Measurements from ENCODE around the gene USP13. TPM values are rescaled to one million over a fixed set of nuclear protein-coding genes. Genes with fewer than 3 reads are reported as not detected.

USP13 gene
- total RNA-seq, 1 donor from 2014 or later = 11.0 TPM

- ATAC-seq (ENCODE audit: low read depth) = no peak
- Mint-ChIP-seq H3K4me3 (no peak overlapping the region), H3K27me3 (peaks cover 2% of the 10 kb centered on the region), H3K27ac (no peak overlapping the region), H3K36me3 (ENCODE audit: low read depth) (no peaks in the 10 kb centered on the region), H3K9me3 (no peaks in the 10 kb centered on the region), H3K4me1 (peaks cover 6% of the 10 kb centered on the region)
- intact Hi-C loops (cut with micrococcal nuclease) = no loop called here
- no peak for TF ChIP-seq CTCF (IDR thresholded peaks at IDR 0.05)
- CTCF ChIA-PET = no interaction called here
- POLR2A ChIA-PET = no interaction called here
- no peak for DNase-seq
Measured at GRCh38 chr3:179809639-179810038, 156.8 kb downstream of the USP13 start.

GRCh38 chr3:179811321-179812095 is 158.7 kb downstream of the USP13 start:
- no peak overlapping the region for H3K4me3 Mint-ChIP-seq
- intact Hi-C loops (cut with micrococcal nuclease) = no loop called here
- ChIA-PET CTCF (interaction anchor here (1.0 kb wide), 2 partner anchors 111 to 1467 kb away, joined by 3 read pairs; no protein-coding TSS in a partner anchor), POLR2A (no interaction called here)
- H3K36me3 Mint-ChIP-seq (ENCODE audit: low read depth) = no peaks in the 10 kb centered on the region
- H3K9me3 Mint-ChIP-seq = no peaks in the 10 kb centered on the region
- no peak for ATAC-seq (ENCODE audit: low read depth)
- peaks cover 2% of the 10 kb centered on the region for H3K27me3 Mint-ChIP-seq
- TF ChIP-seq CTCF (IDR thresholded peaks at IDR 0.05) = no peak
- H3K4me1 Mint-ChIP-seq = peaks cover 6% of the 10 kb centered on the region
- DNase-seq = no peak
- H3K27ac Mint-ChIP-seq = no peak overlapping the region

GRCh38 chr3:179812096-179812382 is 159.2 kb downstream of the USP13 start:
- no peak for ATAC-seq (ENCODE audit: low read depth)
- no peak for DNase-seq
- no peaks in the 10 kb centered on the region for H3K36me3 Mint-ChIP-seq (ENCODE audit: low read depth)
- no peak for TF ChIP-seq CTCF (IDR thresholded peaks at IDR 0.05)
- ChIA-PET POLR2A (no interaction called here), CTCF (interaction anchor here (1.0 kb wide), 1 partner anchor 1467 kb away, joined by 3 read pairs; no protein-coding TSS in a partner anchor)
- H3K27ac Mint-ChIP-seq = no peak overlapping the region
- H3K4me3 Mint-ChIP-seq = no peak overlapping the region
- H3K27me3 Mint-ChIP-seq = peaks cover 2% of the 10 kb centered on the region
- H3K9me3 Mint-ChIP-seq = no peaks in the 10 kb centered on the region
- intact Hi-C loops (cut with micrococcal nuclease) = no loop called here
- peaks cover 6% of the 10 kb centered on the region for H3K4me1 Mint-ChIP-seq

GRCh38 chr3:179819379-179819778 is 166.5 kb downstream of the USP13 start:
- no peak for DNase-seq
- H3K36me3 Mint-ChIP-seq (ENCODE audit: low read depth) = no peaks in the 10 kb centered on the region
- no peak for TF ChIP-seq CTCF (IDR thresholded peaks at IDR 0.05)
- ChIA-PET POLR2A (no interaction called here), CTCF (no interaction called here)
- H3K27ac Mint-ChIP-seq = no peak overlapping the region
- intact Hi-C loops (cut with micrococcal nuclease) = no loop called here
- no peaks in the 10 kb centered on the region for H3K9me3 Mint-ChIP-seq
- no peak overlapping the region for H3K4me3 Mint-ChIP-seq
- H3K4me1 Mint-ChIP-seq = no peaks in the 10 kb centered on the region
- ATAC-seq (ENCODE audit: low read depth) = no peak
- peaks cover 24% of the 10 kb centered on the region for H3K27me3 Mint-ChIP-seq

GRCh38 chr3:179822296-179822695 is 169.5 kb downstream of the USP13 start:
- POLR2A ChIA-PET = no interaction called here
- DNase-seq (no peak), ATAC-seq (ENCODE audit: low read depth) (no peak)
- no peaks in the 10 kb centered on the region for H3K9me3 Mint-ChIP-seq
- no peaks in the 10 kb centered on the region for H3K36me3 Mint-ChIP-seq (ENCODE audit: low read depth)
- H3K27ac Mint-ChIP-seq = no peak overlapping the region
- peaks cover 26% of the 10 kb centered on the region for H3K27me3 Mint-ChIP-seq
- CTCF ChIA-PET = no interaction called here
- no peak overlapping the region for H3K4me3 Mint-ChIP-seq
- TF ChIP-seq CTCF (IDR thresholded peaks at IDR 0.05) = no peak
- intact Hi-C loops (cut with micrococcal nuclease) = no loop called here
- no peaks in the 10 kb centered on the region for H3K4me1 Mint-ChIP-seq
